GM23338 (cell line): Measurements from ENCODE around the gene DMRT2.

Experiments
- CREB1 ChIP-seq: fragments of 250-450 bp; sonication (Bioruptor Pico); IDR thresholded peaks from 2 replicates; pipeline ENCODE4 v1.5.0; 2020; ENCODE audit warnings: low read depth, mild to moderate bottlenecking, moderate library complexity
- CTCF ChIP-seq, 2 experiments: fragments of 200-600 bp in 1 of 2; sonication (generic) in 1 of 2; conservative IDR thresholded peaks; 2 replicates each; pipeline versions ENCODE4 v1.5.1 to v1.6.1; 2016 to 2017; ENCODE audit warnings: antibody characterized with exemption in 2 of 2, low read depth in 2 of 2, mild to moderate bottlenecking in 2 of 2, moderate library complexity in 1 of 2
- ETS1 ChIP-seq: IDR thresholded peaks from 2 replicates; pipeline ENCODE4 v1.6.1; 2016; ENCODE audit warnings: antibody characterized with exemption
- EZH2 ChIP-seq: fragments of 200-600 bp; sonication (generic); IDR thresholded peaks from one replicate; pipeline ENCODE4 v1.8.0; 2017; ENCODE audit warnings: antibody characterized with exemption, mild to moderate bottlenecking, low read depth; ENCODE audit not compliant: unreplicated experiment
- EZH2phosphoT487 ChIP-seq: fragments of 200-600 bp; sonication (generic); IDR thresholded peaks from one replicate; pipeline ENCODE4 v1.8.1; 2018; ENCODE audit warnings: antibody characterized with exemption; ENCODE audit not compliant: unreplicated experiment
- JUNB ChIP-seq: IDR thresholded peaks from one replicate; pipeline ENCODE4 v1.6.1; 2016; ENCODE audit warnings: antibody characterized with exemption; ENCODE audit not compliant: unreplicated experiment
- NANOG ChIP-seq: IDR thresholded peaks from 2 replicates; pipeline ENCODE4 v1.6.1; 2016; ENCODE audit warnings: antibody characterized with exemption, borderline replicate concordance
- POLR2AphosphoS5 ChIP-seq: IDR thresholded peaks from 2 replicates; pipeline ENCODE4 v1.6.1; 2016; ENCODE audit warnings: antibody characterized with exemption, low read depth
- REST ChIP-seq: IDR thresholded peaks from one replicate; pipeline ENCODE4 v1.6.1; 2018; ENCODE audit warnings: antibody characterized with exemption; ENCODE audit not compliant: unreplicated experiment
- STAT1 ChIP-seq: IDR thresholded peaks from one replicate; pipeline ENCODE4 v1.6.1; 2016; ENCODE audit warnings: antibody characterized with exemption; ENCODE audit not compliant: unreplicated experiment
- ZNF114 ChIP-seq: fragments of 250-450 bp; sonication (Bioruptor Pico); IDR thresholded peaks from 2 replicates; pipeline ENCODE4 v1.5.0; 2020; ENCODE audit warnings: mild to moderate bottlenecking, moderate library complexity

GRCh38 chr9:1073497-1073896 lies 23.3 kb downstream of the DMRT2 start:
- no peak for TF ChIP-seq POLR2AphosphoS5
- TF ChIP-seq EZH2: no peak
- TF ChIP-seq REST: no peak
- no peak for TF ChIP-seq CREB1 (CRISPR knock-in tag)
- no peak for TF ChIP-seq CTCF (conservative IDR thresholded peaks at IDR 0.05; ENCODE audit: low read depth in 2 of 2)
- TF ChIP-seq NANOG: no peak
- TF ChIP-seq EZH2phosphoT487: no peak
- no peak for TF ChIP-seq ZNF114 (CRISPR knock-in tag)
- TF ChIP-seq ETS1: no peak
- no peak for TF ChIP-seq STAT1
- TF ChIP-seq JUNB: no peak
